Measurements from ENCODE around the gene NUMB. TPM values are rescaled to one million over a fixed set of nuclear protein-coding genes. Genes with fewer than 3 reads are reported as not detected.

The NUMB gene
- total and polyA plus RNA-seq, 2 of the 13 experiments (the other 11 are each of a cell fraction or from before 2014, with no cell fraction given), result 20.3 to 71.1 TPM

DNA sequence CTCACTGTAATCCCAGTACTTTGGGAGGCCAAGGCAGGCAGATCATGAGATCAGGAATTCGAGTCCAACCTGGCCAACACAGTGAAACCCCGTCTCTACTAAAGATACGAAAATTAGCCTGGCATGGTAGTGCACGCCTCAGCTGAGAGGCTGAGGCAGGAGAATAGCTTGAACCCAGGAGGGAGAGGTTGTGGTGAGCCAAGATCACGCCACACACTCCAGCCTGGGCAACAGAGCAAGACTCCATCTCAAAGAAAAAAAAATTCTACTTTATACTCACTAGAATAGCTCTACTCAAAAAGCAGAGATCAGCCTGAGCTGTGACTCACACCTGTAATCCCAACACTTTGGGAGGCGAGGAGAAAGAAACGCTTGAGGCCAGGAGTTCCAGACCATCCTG is 17.1 kb downstream of the NUMB start:
- no peak for ATAC-seq
- no TSS peak for BruUV-seq (replicated peaks)
- ChIA-PET CTCF (ENCODE audit: low intra/inter-chr PET ratio, low total read pairs) (no interaction called here), POLR2A (interaction anchor here (0.6 to 1.1 kb wide), 3 partner anchors 13 to 21 kb away, joined by 3 read pairs; partner anchors contain the start of gene NUMB)
- Histone ChIP-seq H2AFZ (ENCODE audit: low read length) (no peak overlapping the region), H3K27ac (ENCODE audit: extremely low read length, insufficient read depth, low read length) (no peak overlapping the region), H3K36me3 (replicated peaks in 1 of 2; ENCODE audit: control insufficient read depth in 1 of 2, insufficient read depth in 2 of 2, low read length in 2 of 2) (no peaks in the 10 kb centered on the region), H3K4me2 (ENCODE audit: low read depth, low read length) (no peak overlapping the region), H4K20me1 (ENCODE audit: insufficient read depth, low read length) (no peaks in the 10 kb centered on the region; the same call in 1 of the 2 replicates), H3K9ac (ENCODE audit: insufficient read depth, low read depth, low read length) (no peak overlapping the region), H3K27me3 (ENCODE audit: control insufficient read depth in 1 of 2, insufficient read depth in 2 of 2, low read length in 2 of 2) (no peaks in the 10 kb centered on the region), H3K4me1 (ENCODE audit: insufficient read depth, low read length) (peaks cover 20% of the 10 kb centered on the region), H3K79me2 (ENCODE audit: insufficient read depth, low read length) (peaks cover 78% of the 10 kb centered on the region), H3K4me3 (replicated peaks in 1 of 3; ENCODE audit: insufficient read depth in 1 of 3, low read depth in 2 of 3, low read length in 3 of 3) (no peak overlapping the region), H3K9me3 (ENCODE audit: low read length) (no peaks in the 10 kb centered on the region)
- TF ChIP-seq POLR2G (IDR thresholded peaks at IDR 0.05; ENCODE audit: low read depth, low read length), result no peak
- TF ChIP-seq RORA (CRISPR knock-in tag; IDR thresholded peaks at IDR 0.05), result no peak
- TF ChIP-seq, protein P1, sequence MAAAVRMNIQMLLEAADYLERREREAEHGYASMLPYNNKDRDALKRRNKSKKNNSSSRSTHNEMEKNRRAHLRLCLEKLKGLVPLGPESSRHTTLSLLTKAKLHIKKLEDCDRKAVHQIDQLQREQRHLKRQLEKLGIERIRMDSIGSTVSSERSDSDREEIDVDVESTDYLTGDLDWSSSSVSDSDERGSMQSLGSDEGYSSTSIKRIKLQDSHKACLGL (CRISPR knock-in tag; IDR thresholded peaks at IDR 0.05), result no peak
- TF ChIP-seq ZNF383 (CRISPR knock-in tag; IDR thresholded peaks at IDR 0.05; ENCODE audit: borderline replicate concordance), result no peak
- TF ChIP-seq MEIS2 (CRISPR knock-in tag; IDR thresholded peaks at IDR 0.05), result no peak
- TF ChIP-seq, protein P2, sequence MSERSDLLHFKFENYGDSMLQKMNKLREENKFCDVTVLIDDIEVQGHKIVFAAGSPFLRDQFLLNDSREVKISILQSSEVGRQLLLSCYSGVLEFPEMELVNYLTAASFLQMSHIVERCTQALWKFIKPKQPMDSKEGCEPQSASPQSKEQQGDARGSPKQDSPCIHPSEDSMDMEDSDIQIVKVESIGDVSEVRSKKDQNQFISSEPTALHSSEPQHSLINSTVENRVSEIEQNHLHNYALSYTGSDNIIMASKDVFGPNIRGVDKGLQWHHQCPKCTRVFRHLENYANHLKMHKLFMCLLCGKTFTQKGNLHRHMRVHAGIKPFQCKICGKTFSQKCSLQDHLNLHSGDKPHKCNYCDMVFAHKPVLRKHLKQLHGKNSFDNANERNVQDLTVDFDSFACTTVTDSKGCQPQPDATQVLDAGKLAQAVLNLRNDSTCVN (CRISPR knock-in tag; IDR thresholded peaks at IDR 0.05; ENCODE audit: borderline replicate concordance), result no peak
- TF ChIP-seq HNRNPL (IDR thresholded peaks at IDR 0.05; ENCODE audit: low read depth, low read length), result no peak
- TF ChIP-seq ZNF121 (CRISPR knock-in tag; IDR thresholded peaks at IDR 0.05), result peak; percentile 49; the same call in 1 of the 2 replicates
- in situ Hi-C loops (cut with HindIII; ENCODE audit: extremely low pct_ligation_motif_present, low pct_unique_long_range_greater_than_20kb) (no loop called here), intact Hi-C loops (cut with micrococcal nuclease; ENCODE audit: unreplicated experiment) (no loop called here)
- WGBS (ENCODE audit: low lambda C conversion rate), result 100% methylated on average over 7 of the region's 7 CpGs
- no peak for FAIRE-seq
- no peak for DNase-seq (ENCODE audit: low spot score)
